Mesenchymal stem cell (in vitro differentiated cells and primary cell): ENCODE measurements around the gene MRNIP.
A peak's percentile ranks its signal among the peaks of the same experiment; 100 is the strongest.

Experiments
- DNase-seq: peaks from one replicate; pipeline ENCODE4 v3.0.0-alpha.2; 2013
- H2AFZ ChIP-seq: one replicate; pipeline ENCODE4 v1.6.1; 2013; ENCODE audit warnings: low read depth, mild to moderate bottlenecking, control low read depth, inconsistent platforms, low read length, moderate library complexity
- H2AK5ac ChIP-seq: 2 replicates; pipeline ENCODE4 v1.6.1; 2013; ENCODE audit warnings: low read length, moderate library complexity, mild to moderate bottlenecking, inconsistent platforms; ENCODE audit not compliant: severe bottlenecking
- H2BK120ac ChIP-seq: one replicate; pipeline ENCODE4 v1.6.1; 2013; ENCODE audit warnings: low read depth, mild to moderate bottlenecking, inconsistent platforms, low read length, moderate library complexity
- H2BK12ac ChIP-seq, 2 experiments: one replicate each; pipeline ENCODE4 v1.6.1; 2013; ENCODE audit warnings: inconsistent platforms in 2 of 2, low read length in 2 of 2, mild to moderate bottlenecking in 2 of 2, moderate library complexity in 2 of 2, control low read depth in 1 of 2
- H2BK15ac ChIP-seq: one replicate; pipeline ENCODE4 v1.6.1; 2013; ENCODE audit warnings: mild to moderate bottlenecking, low read depth, inconsistent platforms; ENCODE audit not compliant: poor library complexity, severe bottlenecking
- H2BK5ac ChIP-seq: 2 replicates; pipeline ENCODE4 v1.6.1; 2013; ENCODE audit warnings: low read depth, mild to moderate bottlenecking, low read length, control low read depth, inconsistent platforms; ENCODE audit not compliant: poor library complexity, severe bottlenecking
- H3K14ac ChIP-seq, 2 experiments: one replicate each; pipeline ENCODE4 v1.6.1; 2013; ENCODE audit warnings: inconsistent platforms in 2 of 2, low read length in 2 of 2, control low read depth in 1 of 2, mild to moderate bottlenecking in 1 of 2, moderate library complexity in 1 of 2
- H3K18ac ChIP-seq, 2 experiments: one replicate each; pipeline ENCODE4 v1.6.1; 2013; ENCODE audit warnings: inconsistent platforms in 2 of 2, low read length in 2 of 2, control low read depth in 1 of 2, low read depth in 1 of 2, mild to moderate bottlenecking in 1 of 2
- H3K23ac ChIP-seq, 2 experiments: one replicate each; pipeline ENCODE4 v1.6.1; 2013; ENCODE audit warnings: inconsistent platforms in 2 of 2, low read length in 2 of 2, mild to moderate bottlenecking in 2 of 2, moderate library complexity in 2 of 2, control low read depth in 1 of 2
- H3K27ac ChIP-seq: 2 replicates; pipeline ENCODE4 v1.5.1; 2013; ENCODE audit warnings: mild to moderate bottlenecking, moderate library complexity, low read length, control low read depth, inconsistent platforms; ENCODE audit not compliant: poor library complexity, severe bottlenecking
- H3K27me3 ChIP-seq, 2 experiments: 2 replicates each; pipeline versions ENCODE4 v1.6.1 to v1.7.0; 2013; ENCODE audit warnings: low read length in 2 of 2, mild to moderate bottlenecking in 2 of 2, moderate library complexity in 2 of 2, control low read depth in 1 of 2, inconsistent platforms in 1 of 2; ENCODE audit not compliant: control insufficient read depth in 1 of 2, insufficient read depth in 1 of 2
- H3K36me3 ChIP-seq, 2 experiments: 2 replicates each; pipeline versions ENCODE4 v1.6.1 to v1.7.0; 2013; ENCODE audit warnings: low read length in 2 of 2, control low read depth in 1 of 2, inconsistent platforms in 1 of 2, low read depth in 1 of 2, mild to moderate bottlenecking in 1 of 2; ENCODE audit not compliant: insufficient read depth in 2 of 2, control insufficient read depth in 1 of 2
- H3K4ac ChIP-seq, 2 experiments: one replicate each; pipeline ENCODE4 v1.6.1; 2013; ENCODE audit warnings: inconsistent platforms in 2 of 2, low read length in 2 of 2, mild to moderate bottlenecking in 2 of 2, moderate library complexity in 2 of 2, control low read depth in 1 of 2, low read depth in 1 of 2
- H3K4me1 ChIP-seq: 2 replicates; pipeline ENCODE4 v1.6.1; 2013; ENCODE audit warnings: low read depth, low read length, control low read depth; ENCODE audit not compliant: control insufficient read depth, insufficient read depth
- H3K4me2 ChIP-seq: 2 replicates; pipeline ENCODE4 v1.6.1; 2013; ENCODE audit warnings: low read length, mild to moderate bottlenecking, inconsistent platforms; ENCODE audit not compliant: poor library complexity, severe bottlenecking
- H3K4me3 ChIP-seq, 2 experiments: 2 replicates each; pipeline versions ENCODE4 v1.5.1 to v1.7.0; 2013; ENCODE audit warnings: low read length in 2 of 2, mild to moderate bottlenecking in 2 of 2, control low read depth in 1 of 2, low read depth in 1 of 2; ENCODE audit not compliant: insufficient read depth in 1 of 2
- H3K79me1 ChIP-seq: replicated peaks from 2 replicates; pipeline ENCODE4 v1.6.1; 2013; ENCODE audit warnings: mild to moderate bottlenecking, control low read depth, low read length, inconsistent platforms; ENCODE audit not compliant: poor library complexity, severe bottlenecking
- H3K9ac ChIP-seq: 2 replicates; pipeline ENCODE4 v1.7.0; 2013; ENCODE audit warnings: mild to moderate bottlenecking, low read length, moderate library complexity
- H3K9me3 ChIP-seq: 2 replicates; pipeline ENCODE4 v1.7.0; 2013; ENCODE audit warnings: mild to moderate bottlenecking, low read length; ENCODE audit not compliant: control insufficient read depth
- H4K8ac ChIP-seq: one replicate; pipeline ENCODE4 v1.6.1; 2013; ENCODE audit warnings: inconsistent platforms, mild to moderate bottlenecking, low read length, moderate library complexity
- H4K91ac ChIP-seq: one replicate; pipeline ENCODE4 v1.6.1; 2013; ENCODE audit warnings: mild to moderate bottlenecking, low read length, inconsistent platforms
- WGBS: methylation state at CpG from one replicate; pipeline ENCODE4 v1.1.7; 2013; ENCODE audit warnings: mixed read lengths; 5-methylcytosine and 5-hydroxymethylcytosine counted together

Gene MRNIP

DNA sequence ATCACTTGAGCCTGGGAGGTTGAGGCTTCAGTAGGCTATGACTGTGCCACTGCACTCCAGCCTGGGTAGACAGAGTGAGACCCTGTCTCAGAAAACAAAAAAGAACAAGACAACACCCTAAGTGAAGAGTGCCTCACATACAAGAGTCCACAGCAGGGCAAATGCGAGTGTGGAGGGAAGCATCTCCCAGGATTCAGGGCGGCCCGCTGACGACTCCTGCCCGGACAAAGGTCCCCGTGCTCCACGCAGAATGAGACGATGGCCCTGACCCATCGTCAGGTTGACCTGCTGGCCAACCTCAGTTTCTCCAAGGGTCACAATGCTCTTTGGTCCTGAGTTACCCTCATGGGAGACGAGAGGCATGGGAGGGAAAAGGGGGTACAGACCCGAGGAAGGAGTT lies 18.3 kb downstream of the MRNIP start:
- H3K79me1 ChIP-seq = peaks cover 2% of the 10 kb centered on the region
- H3K4me3 ChIP-seq = no peak overlapping the region
- no peak overlapping the region for H3K14ac ChIP-seq
- no peak overlapping the region for H2BK12ac ChIP-seq
- H3K4me2 ChIP-seq = no peak overlapping the region
- H3K4me1 ChIP-seq = peaks cover 12% of the 10 kb centered on the region
- H2AFZ ChIP-seq = no peak overlapping the region
- H2BK5ac ChIP-seq = no peak overlapping the region
- H3K36me3 ChIP-seq = peaks cover 61 to 77% of the 10 kb centered on the region in 2 experiments
- H4K91ac ChIP-seq = no peak overlapping the region
- H4K8ac ChIP-seq = no peak overlapping the region
- no peak overlapping the region for H3K9ac ChIP-seq
- no peak overlapping the region for H2BK120ac ChIP-seq
- H3K23ac ChIP-seq = no peak overlapping the region
- H3K4ac ChIP-seq = no peak overlapping the region
- H3K27me3 ChIP-seq = no peaks in the 10 kb centered on the region
- no peak overlapping the region for H3K18ac ChIP-seq
- no peak overlapping the region for H2BK15ac ChIP-seq
- no peak overlapping the region for H3K27ac ChIP-seq
- peaks cover 20% of the 10 kb centered on the region for H3K9me3 ChIP-seq
- peak; percentile 24 for DNase-seq
- no peak overlapping the region for H2AK5ac ChIP-seq
- WGBS = 98% methylated on average over 11 of the region's 11 CpGs

DNA sequence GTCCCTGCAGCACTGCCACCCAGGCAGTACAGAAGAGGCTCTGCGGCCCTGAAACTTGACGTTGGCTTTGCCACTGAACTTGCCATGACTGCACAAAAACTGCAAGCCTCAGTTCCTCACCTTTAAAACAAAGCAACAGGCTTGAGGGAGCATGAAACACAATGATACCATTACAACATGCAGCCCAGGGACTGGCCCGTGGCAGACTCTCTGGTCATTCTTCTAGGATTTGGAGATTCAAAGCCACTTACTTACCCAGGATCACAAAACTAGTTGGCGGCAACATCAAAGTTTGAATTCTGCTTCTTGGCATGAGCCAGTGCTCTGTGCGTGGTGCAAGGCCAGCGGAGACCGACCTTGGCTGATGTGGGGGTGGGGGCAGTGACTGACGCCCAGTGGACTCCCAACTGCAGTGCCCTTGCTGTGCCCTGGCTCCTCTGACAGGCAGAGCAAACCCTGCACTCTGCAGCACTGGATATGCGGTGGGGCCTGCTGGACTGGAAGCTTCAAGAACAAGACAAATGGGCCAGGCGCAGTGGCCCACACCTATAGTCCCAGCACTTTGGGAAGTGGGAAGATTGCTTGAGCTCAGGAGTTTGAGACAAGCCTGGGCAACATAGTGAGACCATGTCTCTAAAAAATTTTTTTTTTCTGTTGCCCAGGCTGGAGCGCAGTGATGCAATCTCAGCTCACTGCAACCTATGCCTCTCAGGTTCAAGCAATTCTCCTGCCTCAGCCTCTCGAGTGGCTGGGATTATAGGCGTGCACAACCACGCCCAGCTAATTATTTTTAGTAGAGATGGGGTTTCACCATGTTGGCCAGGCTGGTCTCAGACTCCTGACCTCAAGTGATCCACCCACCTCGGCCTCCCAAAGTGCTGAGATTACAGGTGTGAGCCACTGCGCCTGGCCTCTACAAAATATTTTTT lies 19.0 kb downstream of the MRNIP start:
- H3K4me1 ChIP-seq = peaks cover 12% of the 10 kb centered on the region
- no peak overlapping the region for H3K4me2 ChIP-seq
- no peak overlapping the region for H2AK5ac ChIP-seq
- H2BK15ac ChIP-seq = no peak overlapping the region
- H3K27ac ChIP-seq = no peak overlapping the region
- peaks cover 2% of the 10 kb centered on the region for H3K79me1 ChIP-seq
- H3K9me3 ChIP-seq = peaks cover 13% of the 10 kb centered on the region
- no peak overlapping the region for H2AFZ ChIP-seq
- WGBS = 97% methylated on average over 16 of the region's 16 CpGs
- no peaks in the 10 kb centered on the region for H3K27me3 ChIP-seq
- H3K4me3 ChIP-seq = no peak overlapping the region
- H2BK120ac ChIP-seq = no peak overlapping the region
- no peak overlapping the region for H3K14ac ChIP-seq
- no peak overlapping the region for H3K9ac ChIP-seq
- peak; percentile 48 for DNase-seq
- peak overlapping the region; percentile 75 for H4K8ac ChIP-seq
- no peak overlapping the region for H3K4ac ChIP-seq
- H3K18ac ChIP-seq = no peak overlapping the region
- H2BK12ac ChIP-seq = no peak overlapping the region
- no peak overlapping the region for H2BK5ac ChIP-seq
- H4K91ac ChIP-seq = no peak overlapping the region
- peaks cover 61 to 73% of the 10 kb centered on the region in 2 experiments for H3K36me3 ChIP-seq
- no peak overlapping the region for H3K23ac ChIP-seq

DNA sequence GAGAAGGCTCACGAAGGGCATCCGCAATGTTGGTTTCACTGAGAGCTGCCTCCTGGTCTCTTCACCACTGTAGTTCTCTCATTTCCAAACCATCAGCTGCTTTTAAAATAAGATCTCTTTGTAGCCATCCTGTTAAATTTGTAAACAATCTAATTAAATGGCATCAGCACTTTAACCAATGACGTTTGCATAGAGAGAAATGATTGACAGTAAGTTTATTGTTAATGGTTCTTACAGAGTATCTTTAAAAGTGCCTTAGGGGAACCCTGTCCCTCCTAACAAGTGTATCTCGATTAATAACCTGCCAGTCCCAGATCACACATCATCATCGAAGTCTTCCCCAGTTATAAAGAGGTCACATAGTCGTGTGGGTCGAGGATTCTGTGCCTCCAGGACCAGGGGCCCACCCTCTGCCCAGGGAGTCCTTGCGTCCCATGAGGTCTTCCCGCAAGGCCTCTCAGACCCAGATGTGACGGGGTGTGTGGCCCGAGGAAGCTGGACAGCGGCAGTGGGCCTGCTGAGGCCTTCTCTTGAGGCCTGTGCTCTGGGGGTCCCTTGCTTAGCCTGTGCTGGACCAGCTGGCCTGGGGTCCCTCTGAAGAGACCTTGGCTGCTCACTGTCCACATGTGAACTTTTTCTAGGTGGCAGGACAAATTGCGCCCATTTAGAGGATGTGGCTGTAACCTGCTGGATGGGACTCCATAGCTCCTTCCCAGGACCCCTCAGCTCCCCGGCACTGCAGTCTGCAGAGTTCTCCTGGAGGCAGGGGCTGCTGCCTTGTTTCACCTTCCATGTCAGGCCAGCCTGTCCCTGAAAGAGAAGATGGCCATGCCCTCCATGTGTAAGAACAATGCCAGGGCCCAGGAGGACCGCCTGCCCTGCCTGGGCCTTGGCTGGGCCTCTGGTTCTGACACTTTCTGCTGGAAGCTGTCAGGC lies 21.3 kb downstream of the MRNIP start:
- DNase-seq = no peak
- H3K27ac ChIP-seq = peak overlapping the region; percentile 49
- H4K91ac ChIP-seq = no peak overlapping the region
- H2BK5ac ChIP-seq = no peak overlapping the region
- H3K4me2 ChIP-seq = no peak overlapping the region
- H2BK120ac ChIP-seq = no peak overlapping the region
- no peak overlapping the region for H3K4ac ChIP-seq
- H3K4me1 ChIP-seq = peaks cover 21% of the 10 kb centered on the region
- no peak overlapping the region for H3K4me3 ChIP-seq
- H3K18ac ChIP-seq = no peak overlapping the region
- no peaks in the 10 kb centered on the region for H3K9me3 ChIP-seq
- H3K79me1 ChIP-seq = peaks cover 7% of the 10 kb centered on the region
- 98% methylated on average over 14 of the region's 15 CpGs for WGBS
- peaks cover 73 to 76% of the 10 kb centered on the region in 2 experiments for H3K36me3 ChIP-seq
- no peak overlapping the region for H2AFZ ChIP-seq
- H2BK15ac ChIP-seq = no peak overlapping the region
- no peak overlapping the region for H2AK5ac ChIP-seq
- no peak overlapping the region for H3K23ac ChIP-seq
- H3K9ac ChIP-seq = peak overlapping the region; percentile 3
- no peak overlapping the region for H3K14ac ChIP-seq
- no peak overlapping the region for H2BK12ac ChIP-seq
- no peaks in the 10 kb centered on the region for H3K27me3 ChIP-seq
- no peak overlapping the region for H4K8ac ChIP-seq
